ENCODE results near the gene PDE3A. TPM values are rescaled to one million over a fixed set of nuclear protein-coding genes. Genes with fewer than 3 reads are reported as not detected.

Gene PDE3A
- total RNA-seq, 6 experiments from 2014 or later: 0.02 to 0.07 (median 0.03) TPM; not detected in 3

DNA sequence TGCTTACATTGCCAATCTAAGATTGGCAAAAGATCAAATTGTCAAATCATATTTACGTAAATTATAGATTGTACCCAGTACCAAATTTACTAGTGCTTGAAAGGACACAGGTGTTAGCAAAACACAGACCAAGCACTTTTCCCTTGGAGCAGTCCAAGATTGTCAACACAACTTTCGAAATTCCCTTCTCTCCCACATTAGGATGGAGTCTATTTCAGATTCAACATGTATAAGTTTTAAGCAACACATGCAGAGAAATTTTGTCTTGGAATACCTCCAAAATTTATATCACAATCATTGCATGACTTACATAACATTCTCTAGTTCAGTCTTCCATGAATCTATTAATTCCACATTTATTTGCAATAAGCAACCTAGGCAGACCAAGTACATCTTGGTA lies 251.9 kb downstream of the PDE3A start:
- no peaks in the 10 kb centered on the region; the same call in 1 of the 2 replicates for H3K4me1 Mint-ChIP-seq (ENCODE audit: low read depth)

DNA sequence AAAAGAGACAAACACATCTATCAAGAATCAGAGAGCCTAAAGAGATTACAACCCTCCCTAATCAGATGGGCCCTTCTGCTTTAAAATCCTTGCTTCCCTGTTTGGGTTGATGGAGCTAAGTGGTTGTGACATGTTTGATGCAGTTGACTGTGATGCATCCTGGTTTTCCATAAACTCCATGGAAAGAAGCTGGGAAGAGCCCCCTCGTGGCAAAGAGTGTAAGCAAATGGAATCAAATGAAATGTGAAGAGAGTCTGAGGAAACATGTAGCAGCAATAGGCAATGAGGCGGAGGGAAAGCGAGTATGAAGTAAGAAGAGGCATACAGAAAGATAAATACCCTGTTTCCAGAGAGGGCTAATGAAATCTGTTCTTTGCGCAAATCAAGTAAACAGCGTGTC lies 256.4 kb downstream of the PDE3A start:
- no peak overlapping the region for H3K4me3 Mint-ChIP-seq
- peaks cover 13% of the 10 kb centered on the region; the same call in 1 of the 2 replicates for H3K4me1 Mint-ChIP-seq (ENCODE audit: low read depth)
- TF ChIP-seq, protein P1, sequence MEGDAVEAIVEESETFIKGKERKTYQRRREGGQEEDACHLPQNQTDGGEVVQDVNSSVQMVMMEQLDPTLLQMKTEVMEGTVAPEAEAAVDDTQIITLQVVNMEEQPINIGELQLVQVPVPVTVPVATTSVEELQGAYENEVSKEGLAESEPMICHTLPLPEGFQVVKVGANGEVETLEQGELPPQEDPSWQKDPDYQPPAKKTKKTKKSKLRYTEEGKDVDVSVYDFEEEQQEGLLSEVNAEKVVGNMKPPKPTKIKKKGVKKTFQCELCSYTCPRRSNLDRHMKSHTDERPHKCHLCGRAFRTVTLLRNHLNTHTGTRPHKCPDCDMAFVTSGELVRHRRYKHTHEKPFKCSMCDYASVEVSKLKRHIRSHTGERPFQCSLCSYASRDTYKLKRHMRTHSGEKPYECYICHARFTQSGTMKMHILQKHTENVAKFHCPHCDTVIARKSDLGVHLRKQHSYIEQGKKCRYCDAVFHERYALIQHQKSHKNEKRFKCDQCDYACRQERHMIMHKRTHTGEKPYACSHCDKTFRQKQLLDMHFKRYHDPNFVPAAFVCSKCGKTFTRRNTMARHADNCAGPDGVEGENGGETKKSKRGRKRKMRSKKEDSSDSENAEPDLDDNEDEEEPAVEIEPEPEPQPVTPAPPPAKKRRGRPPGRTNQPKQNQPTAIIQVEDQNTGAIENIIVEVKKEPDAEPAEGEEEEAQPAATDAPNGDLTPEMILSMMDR (IDR thresholded peaks at IDR 0.05): peak; percentile 76
- H3K27ac Mint-ChIP-seq: no peak overlapping the region
- H3K9me3 Mint-ChIP-seq: no peaks in the 10 kb centered on the region
- no peaks in the 10 kb centered on the region for H3K36me3 Mint-ChIP-seq (ENCODE audit: low read depth)
- DNase-seq: peak; percentile 9
- peaks cover 7% of the 10 kb centered on the region for H3K27me3 Mint-ChIP-seq (ENCODE audit: insufficient read depth)

More for the DNA sequence above, 251.9 kb downstream of the PDE3A start:
- no peaks in the 10 kb centered on the region for H3K9me3 Mint-ChIP-seq
- DNase-seq: no peak
- H3K36me3 Mint-ChIP-seq (ENCODE audit: low read depth): no peaks in the 10 kb centered on the region
- TF ChIP-seq, protein P1 (IDR thresholded peaks at IDR 0.05): no peak
- H3K4me3 Mint-ChIP-seq: no peak overlapping the region
- H3K27ac Mint-ChIP-seq: no peak overlapping the region
- peaks cover 2% of the 10 kb centered on the region; the same call in 1 of the 2 replicates for H3K27me3 Mint-ChIP-seq (ENCODE audit: insufficient read depth)

DNA sequence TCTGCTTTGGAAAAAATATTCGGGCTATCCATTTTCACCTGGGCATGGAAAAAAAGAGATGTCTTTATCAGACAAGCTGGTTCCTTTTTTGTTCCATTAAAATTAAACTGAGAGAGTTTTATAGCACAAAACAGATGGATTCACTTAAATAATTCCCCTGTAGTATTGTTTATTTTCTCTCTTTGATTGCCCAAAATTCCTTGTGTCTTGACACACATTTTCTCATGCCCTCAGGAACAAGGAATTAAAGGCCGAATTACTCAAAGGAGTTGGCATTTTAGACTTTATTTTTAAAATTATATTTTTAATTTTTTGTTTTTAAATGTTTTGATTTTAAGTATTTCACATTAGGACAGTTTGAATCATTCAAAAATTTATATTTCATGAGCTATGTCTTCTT lies 257.2 kb downstream of the PDE3A start:
- Mint-ChIP-seq H3K4me3 (no peak overlapping the region), H3K27me3 (ENCODE audit: insufficient read depth) (peaks cover 7% of the 10 kb centered on the region), H3K4me1 (ENCODE audit: low read depth) (peaks cover 15% of the 10 kb centered on the region; the same call in 1 of the 2 replicates), H3K27ac (no peak overlapping the region), H3K36me3 (ENCODE audit: low read depth) (no peaks in the 10 kb centered on the region), H3K9me3 (no peaks in the 10 kb centered on the region)
- DNase-seq: no peak
- TF ChIP-seq, protein P1 (IDR thresholded peaks at IDR 0.05): no peak

DNA sequence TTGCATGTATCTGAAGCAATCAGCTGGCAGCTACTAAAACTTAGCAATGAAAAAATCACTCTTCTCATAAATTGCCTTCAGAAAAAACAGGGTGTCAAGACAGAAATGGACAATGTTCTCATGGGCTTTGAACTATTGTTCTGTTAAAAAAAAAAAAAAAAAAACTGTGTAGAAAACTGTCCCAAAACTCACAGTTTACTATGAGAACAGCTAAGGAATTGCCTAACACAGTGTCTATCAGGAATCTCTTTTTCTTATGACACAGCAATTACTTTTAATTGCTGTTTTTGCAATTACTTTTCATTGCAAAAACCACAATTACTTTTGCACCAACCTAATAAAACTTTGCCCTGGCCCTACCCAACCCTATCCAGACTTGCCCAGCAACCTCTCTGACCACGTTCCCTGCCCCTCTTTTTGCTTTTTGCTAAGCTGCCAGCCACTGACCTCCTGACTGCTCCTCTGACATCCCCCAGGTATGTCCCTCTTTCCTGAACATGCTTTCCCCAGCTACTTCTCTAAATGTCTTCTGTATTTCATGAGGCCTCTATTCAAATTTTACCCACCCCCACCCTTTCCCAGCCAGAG lies 258.8 kb downstream of the PDE3A start:
- TF ChIP-seq, protein P1 (IDR thresholded peaks at IDR 0.05): no peak
- Mint-ChIP-seq H3K36me3 (ENCODE audit: low read depth) (no peaks in the 10 kb centered on the region), H3K27me3 (ENCODE audit: insufficient read depth) (peaks cover 7% of the 10 kb centered on the region), H3K4me1 (ENCODE audit: low read depth) (peaks cover 15% of the 10 kb centered on the region; the same call in 1 of the 2 replicates), H3K27ac (no peak overlapping the region), H3K9me3 (no peaks in the 10 kb centered on the region), H3K4me3 (no peak overlapping the region)
- DNase-seq: no peak

DNA sequence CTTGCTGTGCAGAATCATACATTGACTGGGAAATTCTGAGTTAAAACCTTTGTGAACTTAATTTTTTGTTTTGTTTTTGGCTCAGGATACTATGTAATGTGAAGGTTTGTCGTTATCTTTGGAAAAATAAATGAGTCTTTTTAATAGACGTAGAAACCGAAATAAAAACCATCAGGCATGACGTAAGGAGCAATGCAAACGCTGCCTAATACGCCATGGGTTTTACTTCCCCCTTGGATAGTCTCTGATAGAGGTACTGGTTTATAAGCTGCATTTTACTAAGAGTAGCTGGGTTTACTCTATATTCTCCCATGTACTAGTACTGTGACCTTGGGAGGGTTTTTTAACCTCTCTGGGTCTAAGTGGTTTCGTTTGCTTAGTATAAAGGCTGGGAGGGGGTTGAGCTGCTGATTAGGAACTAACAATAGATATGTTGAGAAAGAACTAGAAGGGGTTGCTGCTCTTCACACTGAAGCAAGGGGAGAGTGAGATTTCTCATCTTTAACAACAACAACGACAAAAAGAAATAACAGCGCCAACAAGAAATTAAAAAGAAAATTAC lies 260.0 kb downstream of the PDE3A start:
- Mint-ChIP-seq H3K27me3 (ENCODE audit: insufficient read depth) (peaks cover 7% of the 10 kb centered on the region; the same call in 1 of the 2 replicates), H3K4me1 (ENCODE audit: low read depth) (peaks cover 15% of the 10 kb centered on the region; the same call in 1 of the 2 replicates), H3K27ac (no peak overlapping the region)

More for the DNA sequence above, 260.0 kb downstream of the PDE3A start:
- H3K4me3 Mint-ChIP-seq: no peak overlapping the region
- DNase-seq: no peak
- H3K36me3 Mint-ChIP-seq (ENCODE audit: low read depth): no peaks in the 10 kb centered on the region
- TF ChIP-seq, protein P1 (IDR thresholded peaks at IDR 0.05): no peak
- no peaks in the 10 kb centered on the region for H3K9me3 Mint-ChIP-seq

All from HFFc6 (cell line).